ENCODE results near the gene NFKBIE.

The NFKBIE gene

GRCh38 chr6:44257025-44257752 is 8.2 kb downstream of the NFKBIE start, which contains the start of gene SLC35B2:
Gene SLC35B2 (minus strand): TSS chr6:44257528. CDS start chr6:44257410, 118 bp downstream.
- DNase-seq = peak; percentile 76

GRCh38 chr6:44256775-44257024 is 8.7 kb downstream of the NFKBIE start:
- DNase-seq = no peak

GRCh38 chr6:44255871-44256774 is 9.2 kb downstream of the NFKBIE start:
- no peak for DNase-seq

GRCh38 chr6:44255105-44255808 is 10.1 kb downstream of the NFKBIE start:
- no peak for DNase-seq

- no peak for DNase-seq
These were observed 10.9 kb downstream of the NFKBIE start for GRCh38 chr6:44254191-44255104.

GRCh38 chr6:44253307-44254101 is 11.8 kb downstream of the NFKBIE start:
- peak; percentile 54 for DNase-seq

- no peak for DNase-seq
These were observed 13.5 kb downstream of the NFKBIE start for GRCh38 chr6:44251576-44252524.

GRCh38 chr6:44250718-44251123 is 14.6 kb downstream of the NFKBIE start:
- no peak for DNase-seq

- DNase-seq = no peak
These were observed 15.2 kb downstream of the NFKBIE start for GRCh38 chr6:44250067-44250717.

GRCh38 chr6:44249082-44249748 is 16.1 kb downstream of the NFKBIE start:
- DNase-seq = no peak

- no peak for DNase-seq
These were observed 16.8 kb downstream of the NFKBIE start for GRCh38 chr6:44248579-44248978.

GRCh38 chr6:44247338-44248302 is 17.7 kb downstream of the NFKBIE start:
- peak; percentile 89 for DNase-seq

GRCh38 chr6:44246663-44247337 is 18.6 kb downstream of the NFKBIE start, which contains the start of gene HSP90AB1:
Gene HSP90AB1 (plus strand): TSS chr6:44247101. CDS start chr6:44248630, 1,529 bp downstream.
- peak; percentile 93 for DNase-seq

GRCh38 chr6:44245912-44246662 is 19.3 kb downstream of the NFKBIE start:
- DNase-seq = peak; percentile 85

GRCh38 chr6:44245391-44245911 is 19.9 kb downstream of the NFKBIE start:
- no peak for DNase-seq

- DNase-seq = no peak
These were observed 22.0 kb downstream of the NFKBIE start for GRCh38 chr6:44243345-44243744.
